ENCODE results near the gene GREB1.

GREB1 gene

DNA sequence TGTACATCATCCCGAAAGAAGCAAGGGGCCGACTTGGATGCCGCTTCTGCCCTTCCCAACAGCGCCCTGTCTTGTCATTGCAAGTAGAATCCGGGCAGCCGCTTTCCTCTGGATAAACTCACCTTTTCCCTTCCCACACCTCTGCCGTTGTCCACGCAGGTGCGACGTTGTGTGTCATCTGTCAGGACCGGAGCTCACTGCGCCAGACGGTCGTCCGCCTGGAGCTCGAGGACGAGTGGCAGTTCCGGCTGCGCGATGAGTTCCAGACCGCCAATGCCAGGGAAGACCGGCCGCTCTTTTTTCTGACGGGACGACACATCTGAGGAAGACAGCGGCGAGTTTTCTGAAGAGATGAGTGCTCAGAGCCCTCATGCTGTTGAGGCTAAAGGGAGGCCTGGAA, 106.3 kb downstream of the GREB1 start:
- H3K9me3 ChIP-seq (ENCODE audit: control insufficient read depth, low read length): no peaks in the 10 kb centered on the region
- no peak overlapping the region for H2BK15ac ChIP-seq (ENCODE audit: low read depth, poor library complexity, severe bottlenecking)
- H4K8ac ChIP-seq (ENCODE audit: low read length): no peak overlapping the region
- no peak overlapping the region for H2BK120ac ChIP-seq (ENCODE audit: low read depth, low read length)
- no peak overlapping the region for H3K4ac ChIP-seq (ENCODE audit: low read depth in 1 of 2, low read length in 2 of 2)
- H2AK5ac ChIP-seq (ENCODE audit: low read length, severe bottlenecking): no peak overlapping the region
- H2BK12ac ChIP-seq (ENCODE audit: low read length in 2 of 2): no peak overlapping the region
- H3K4me2 ChIP-seq (ENCODE audit: low read length, poor library complexity, severe bottlenecking): no peak overlapping the region
- H3K9ac ChIP-seq (ENCODE audit: low read length): no peak overlapping the region
- no peak overlapping the region for H3K27ac ChIP-seq (ENCODE audit: low read length, poor library complexity, severe bottlenecking)
- H3K14ac ChIP-seq (ENCODE audit: low read length in 2 of 2): peak overlapping the region in 1 of 2 experiments; percentile 7
- no peaks in the 10 kb centered on the region for H3K79me1 ChIP-seq (replicated peaks; ENCODE audit: low read length, poor library complexity, severe bottlenecking)
- H3K4me3 ChIP-seq (ENCODE audit: insufficient read depth in 1 of 2, low read depth in 1 of 2, low read length in 2 of 2): no peak overlapping the region
- no peaks in the 10 kb centered on the region for H3K36me3 ChIP-seq (ENCODE audit: control insufficient read depth in 1 of 2, insufficient read depth in 2 of 2, low read depth in 1 of 2, low read length in 2 of 2)
- no peak overlapping the region for H3K18ac ChIP-seq (ENCODE audit: low read depth in 1 of 2, low read length in 2 of 2)
- no peak overlapping the region for H2BK5ac ChIP-seq (ENCODE audit: low read depth, low read length, poor library complexity, severe bottlenecking)
- H4K91ac ChIP-seq (ENCODE audit: low read length): no peak overlapping the region
- H3K4me1 ChIP-seq (ENCODE audit: control insufficient read depth, insufficient read depth, low read depth, low read length): no peaks in the 10 kb centered on the region
- 95% methylated on average over 27 of the region's 27 CpGs for WGBS
- peaks cover 7 to 28% of the 10 kb centered on the region in 2 experiments for H3K27me3 ChIP-seq (ENCODE audit: control insufficient read depth in 1 of 2, insufficient read depth in 1 of 2, low read length in 2 of 2)
- no peak for DNase-seq
- H2AFZ ChIP-seq (ENCODE audit: low read depth, low read length): no peak overlapping the region
- no peak overlapping the region for H3K23ac ChIP-seq (ENCODE audit: low read length in 2 of 2)

DNA sequence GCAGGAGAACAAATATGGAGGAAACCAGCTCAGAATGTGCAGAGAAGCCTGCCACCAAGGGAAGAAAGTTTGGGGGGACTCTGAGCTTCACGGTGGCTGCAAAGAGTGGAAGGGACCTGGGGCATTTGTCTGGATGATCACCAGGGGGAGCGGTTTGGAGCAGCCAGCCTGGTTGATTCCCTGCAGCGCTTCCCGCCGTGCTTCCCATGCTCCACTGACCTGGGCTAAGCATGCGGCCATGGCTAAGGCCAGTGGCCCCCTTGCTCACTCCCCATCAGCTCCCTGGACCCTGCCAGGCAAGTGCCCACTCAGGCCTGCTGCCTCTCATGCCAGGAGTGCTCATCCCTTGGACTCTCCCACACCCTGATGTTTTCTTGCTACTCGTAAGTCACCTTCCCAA, 109.1 kb downstream of the GREB1 start:
- Histone ChIP-seq H2AK5ac (ENCODE audit: low read length, severe bottlenecking) (no peak overlapping the region), H3K23ac (ENCODE audit: low read length in 2 of 2) (no peak overlapping the region), H4K91ac (ENCODE audit: low read length) (no peak overlapping the region), H4K8ac (ENCODE audit: low read length) (no peak overlapping the region), H3K9me3 (ENCODE audit: control insufficient read depth, low read length) (no peaks in the 10 kb centered on the region), H2AFZ (ENCODE audit: low read depth, low read length) (no peak overlapping the region), H3K36me3 (ENCODE audit: control insufficient read depth in 1 of 2, insufficient read depth in 2 of 2, low read depth in 1 of 2, low read length in 2 of 2) (no peaks in the 10 kb centered on the region), H3K79me1 (replicated peaks; ENCODE audit: low read length, poor library complexity, severe bottlenecking) (no peaks in the 10 kb centered on the region), H2BK120ac (ENCODE audit: low read depth, low read length) (no peak overlapping the region), H3K27me3 (ENCODE audit: control insufficient read depth in 1 of 2, insufficient read depth in 1 of 2, low read length in 2 of 2) (peaks cover 6 to 21% of the 10 kb centered on the region in 2 experiments), H2BK5ac (ENCODE audit: low read depth, low read length, poor library complexity, severe bottlenecking) (no peak overlapping the region), H3K14ac (ENCODE audit: low read length in 2 of 2) (no peak overlapping the region), H3K9ac (ENCODE audit: low read length) (no peak overlapping the region), H3K27ac (ENCODE audit: low read length, poor library complexity, severe bottlenecking) (no peak overlapping the region), H3K4me2 (ENCODE audit: low read length, poor library complexity, severe bottlenecking) (no peak overlapping the region), H3K4me3 (ENCODE audit: insufficient read depth in 1 of 2, low read depth in 1 of 2, low read length in 2 of 2) (no peak overlapping the region), H2BK12ac (ENCODE audit: low read length in 2 of 2) (no peak overlapping the region), H2BK15ac (ENCODE audit: low read depth, poor library complexity, severe bottlenecking) (no peak overlapping the region), H3K18ac (ENCODE audit: low read depth in 1 of 2, low read length in 2 of 2) (no peak overlapping the region), H3K4me1 (ENCODE audit: control insufficient read depth, insufficient read depth, low read depth, low read length) (no peaks in the 10 kb centered on the region), H3K4ac (ENCODE audit: low read depth in 1 of 2, low read length in 2 of 2) (no peak overlapping the region)
- WGBS: 76% methylated on average over 6 of the region's 7 CpGs
- no peak for DNase-seq

DNA sequence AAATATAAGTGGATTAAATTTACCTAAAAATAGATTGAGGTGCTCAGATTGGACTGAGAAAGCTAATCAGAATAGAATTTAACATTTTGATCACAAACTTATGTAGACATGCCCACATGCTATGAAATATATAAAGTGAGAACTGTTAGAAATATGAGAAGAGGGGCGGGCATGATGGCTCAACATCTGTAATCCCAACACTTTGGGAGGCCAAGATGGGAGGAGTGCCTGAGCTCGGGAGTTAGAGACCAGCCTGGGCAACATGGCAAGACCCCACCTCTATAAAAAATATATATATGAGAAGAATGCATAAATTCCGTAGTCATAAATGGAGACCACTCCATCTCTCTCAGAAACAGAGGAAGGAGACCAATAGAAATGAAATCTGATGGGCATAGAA, 110.4 kb downstream of the GREB1 start:
- H2BK12ac ChIP-seq (ENCODE audit: low read length in 2 of 2): no peak overlapping the region
- H3K79me1 ChIP-seq (replicated peaks; ENCODE audit: low read length, poor library complexity, severe bottlenecking): no peaks in the 10 kb centered on the region
- H3K27me3 ChIP-seq (ENCODE audit: control insufficient read depth in 1 of 2, insufficient read depth in 1 of 2, low read length in 2 of 2): peaks cover 18 to 31% of the 10 kb centered on the region in 2 experiments
- no peak overlapping the region for H3K18ac ChIP-seq (ENCODE audit: low read depth in 1 of 2, low read length in 2 of 2)
- no peak overlapping the region for H3K23ac ChIP-seq (ENCODE audit: low read length in 2 of 2)
- H3K27ac ChIP-seq (ENCODE audit: low read length, poor library complexity, severe bottlenecking): no peak overlapping the region
- 67% methylated on average over 1 of the region's 3 CpGs for WGBS
- no peak overlapping the region for H3K4me2 ChIP-seq (ENCODE audit: low read length, poor library complexity, severe bottlenecking)
- H3K9me3 ChIP-seq (ENCODE audit: control insufficient read depth, low read length): no peaks in the 10 kb centered on the region
- H4K8ac ChIP-seq (ENCODE audit: low read length): no peak overlapping the region
- no peak overlapping the region for H2BK120ac ChIP-seq (ENCODE audit: low read depth, low read length)
- H3K36me3 ChIP-seq (ENCODE audit: control insufficient read depth in 1 of 2, insufficient read depth in 2 of 2, low read depth in 1 of 2, low read length in 2 of 2): no peaks in the 10 kb centered on the region
- H3K4me1 ChIP-seq (ENCODE audit: control insufficient read depth, insufficient read depth, low read depth, low read length): no peaks in the 10 kb centered on the region
- no peak overlapping the region for H3K4ac ChIP-seq (ENCODE audit: low read depth in 1 of 2, low read length in 2 of 2)
- H2AFZ ChIP-seq (ENCODE audit: low read depth, low read length): no peak overlapping the region
- no peak overlapping the region for H2BK15ac ChIP-seq (ENCODE audit: low read depth, poor library complexity, severe bottlenecking)
- DNase-seq: no peak
- no peak overlapping the region for H3K9ac ChIP-seq (ENCODE audit: low read length)
- H2BK5ac ChIP-seq (ENCODE audit: low read depth, low read length, poor library complexity, severe bottlenecking): no peak overlapping the region
- H3K4me3 ChIP-seq (ENCODE audit: insufficient read depth in 1 of 2, low read depth in 1 of 2, low read length in 2 of 2): no peak overlapping the region
- H3K14ac ChIP-seq (ENCODE audit: low read length in 2 of 2): no peak overlapping the region
- no peak overlapping the region for H4K91ac ChIP-seq (ENCODE audit: low read length)
- no peak overlapping the region for H2AK5ac ChIP-seq (ENCODE audit: low read length, severe bottlenecking)

DNA sequence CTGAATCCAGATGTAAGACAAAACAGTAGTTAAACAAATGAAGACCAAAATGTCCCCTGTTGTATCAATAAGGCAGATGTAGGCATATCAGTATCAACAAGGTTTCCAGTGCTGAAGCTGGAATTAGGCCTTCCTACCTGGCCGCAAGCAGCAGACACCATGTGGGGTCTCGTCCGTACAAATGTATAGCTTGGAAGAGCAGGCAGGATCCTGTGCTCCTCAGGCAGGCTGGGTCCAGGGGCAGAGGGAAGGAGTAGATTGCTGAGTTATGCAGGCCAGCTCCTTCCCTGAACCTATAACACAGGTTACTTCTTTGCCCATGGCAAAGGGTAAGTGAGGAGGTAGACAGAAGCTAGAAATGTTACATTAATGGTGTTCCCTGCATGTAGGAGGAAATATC, 112.7 kb downstream of the GREB1 start:
- Histone ChIP-seq H2AK5ac (ENCODE audit: low read length, severe bottlenecking) (no peak overlapping the region), H3K9me3 (ENCODE audit: control insufficient read depth, low read length) (no peaks in the 10 kb centered on the region), H3K79me1 (replicated peaks; ENCODE audit: low read length, poor library complexity, severe bottlenecking) (no peaks in the 10 kb centered on the region), H2BK5ac (ENCODE audit: low read depth, low read length, poor library complexity, severe bottlenecking) (no peak overlapping the region), H3K4me2 (ENCODE audit: low read length, poor library complexity, severe bottlenecking) (no peak overlapping the region), H4K8ac (ENCODE audit: low read length) (no peak overlapping the region), H2BK15ac (ENCODE audit: low read depth, poor library complexity, severe bottlenecking) (no peak overlapping the region), H3K27ac (ENCODE audit: low read length, poor library complexity, severe bottlenecking) (no peak overlapping the region), H4K91ac (ENCODE audit: low read length) (no peak overlapping the region), H2BK120ac (ENCODE audit: low read depth, low read length) (no peak overlapping the region), H2BK12ac (ENCODE audit: low read length in 2 of 2) (no peak overlapping the region), H3K4ac (ENCODE audit: low read depth in 1 of 2, low read length in 2 of 2) (no peak overlapping the region), H3K27me3 (ENCODE audit: control insufficient read depth in 1 of 2, insufficient read depth in 1 of 2, low read length in 2 of 2) (peaks cover 36 to 47% of the 10 kb centered on the region in 2 experiments), H3K23ac (ENCODE audit: low read length in 2 of 2) (no peak overlapping the region), H3K4me3 (ENCODE audit: insufficient read depth in 1 of 2, low read depth in 1 of 2, low read length in 2 of 2) (no peak overlapping the region), H3K18ac (ENCODE audit: low read depth in 1 of 2, low read length in 2 of 2) (no peak overlapping the region), H3K36me3 (ENCODE audit: control insufficient read depth in 1 of 2, insufficient read depth in 2 of 2, low read depth in 1 of 2, low read length in 2 of 2) (no peaks in the 10 kb centered on the region), H3K9ac (ENCODE audit: low read length) (no peak overlapping the region), H3K14ac (ENCODE audit: low read length in 2 of 2) (no peak overlapping the region), H2AFZ (ENCODE audit: low read depth, low read length) (no peak overlapping the region), H3K4me1 (ENCODE audit: control insufficient read depth, insufficient read depth, low read depth, low read length) (no peaks in the 10 kb centered on the region)
- WGBS: 97% methylated on average over 3 of the region's 3 CpGs
- no peak for DNase-seq

Measured in mesenchymal stem cell (in vitro differentiated cells and primary cell).